Naive thymus-derived CD4-positive, alpha-beta T cell (primary cell): Measurements from ENCODE around the gene UNC5CL. TPM values are rescaled to one million over a fixed set of nuclear protein-coding genes. Genes with fewer than 3 reads are reported as not detected.

Experiments used
- ATAC-seq: fragments of 150-1000 bp; cut with Tn5 transposase; 2 replicates; pipeline ENCODE4 v1.10.0; 2021; ENCODE audit warnings: mild to moderate bottlenecking, moderate library complexity
- CTCF ChIA-PET: fragments of 350-600 bp; sonication (Branson Sonifier 250); formaldehyde crosslinking; loops from one replicate; lab custom pipeline; 2021; ENCODE audit warnings: antibody characterized with exemption; lab: Charles Lee
- POLR2A ChIA-PET: fragments of 350-600 bp; sonication (Branson Sonifier 250); formaldehyde crosslinking; loops from one replicate; lab custom pipeline; 2021; ENCODE audit warnings: antibody characterized with exemption, inconsistent platforms; lab: Charles Lee
- DNase-seq, 9 donors: peaks; one replicate each; pipeline versions ENCODE4 v3.0.0 to v3.0.0-alpha.2; 2020 to 2022; ENCODE audit warnings: mixed read lengths in 1 of 9
- H3K27ac ChIP-seq: one replicate; pipeline ENCODE4 v1.7.0; 2013; ENCODE audit warnings: mild to moderate bottlenecking, low read depth, low read length, moderate library complexity
- H3K27me3 ChIP-seq, 2 donors: one replicate each; pipeline ENCODE4 v1.7.0; 2013; ENCODE audit warnings: low read length in 2 of 2, mild to moderate bottlenecking in 2 of 2, moderate library complexity in 2 of 2; ENCODE audit not compliant: control insufficient read depth in 2 of 2, insufficient read depth in 2 of 2
- H3K36me3 ChIP-seq, 3 experiments: 1 replicate in 2 of 3; 2 replicates in 1 of 3; pipeline ENCODE4 v1.7.0; 2013; ENCODE audit warnings: low read length in 3 of 3, mild to moderate bottlenecking in 3 of 3, moderate library complexity in 1 of 3; ENCODE audit not compliant: insufficient read depth in 3 of 3, control insufficient read depth in 2 of 3
- H3K4me1 ChIP-seq, 2 donors: one replicate each; pipeline ENCODE4 v1.7.0; 2013; ENCODE audit warnings: low read length in 2 of 2, mild to moderate bottlenecking in 2 of 2, moderate library complexity in 1 of 2; ENCODE audit not compliant: control insufficient read depth in 2 of 2, insufficient read depth in 2 of 2
- H3K4me3 ChIP-seq: 2 replicates; pipeline ENCODE4 v1.7.0; 2013; ENCODE audit warnings: mild to moderate bottlenecking, low read length
- H3K9me3 ChIP-seq, 3 experiments: 1 replicate in 2 of 3; 2 replicates in 1 of 3; pipeline ENCODE4 v1.7.0; 2013; ENCODE audit warnings: low read length in 3 of 3; ENCODE audit not compliant: control insufficient read depth in 2 of 3
- H3K27ac Mint-ChIP-seq, 9 donors: one replicate each; pipeline ENCODE4 v1.8.0; 2020 to 2022; ENCODE audit warnings: mixed read lengths in 9 of 9, mild to moderate bottlenecking in 8 of 9, moderate library complexity in 5 of 9, inconsistent platforms in 2 of 9
- H3K27me3 Mint-ChIP-seq, 5 donors: one replicate each; pipeline ENCODE4 v1.8.0; 2021 to 2022; ENCODE audit warnings: mixed read lengths in 5 of 5, mild to moderate bottlenecking in 1 of 5
- H3K36me3 Mint-ChIP-seq, 5 donors: one replicate each; pipeline ENCODE4 v1.8.0; 2020 to 2022; ENCODE audit warnings: mixed read lengths in 5 of 5, mild to moderate bottlenecking in 3 of 5, inconsistent platforms in 1 of 5
- H3K4me1 Mint-ChIP-seq, 7 donors: one replicate each; pipeline ENCODE4 v1.8.0; 2020 to 2022; ENCODE audit warnings: mixed read lengths in 7 of 7, mild to moderate bottlenecking in 3 of 7, inconsistent platforms in 1 of 7
- H3K4me3 Mint-ChIP-seq, 10 donors: one replicate each; pipeline ENCODE4 v1.8.0; 2020 to 2022; ENCODE audit warnings: mild to moderate bottlenecking in 10 of 10, mixed read lengths in 10 of 10, moderate library complexity in 6 of 10, inconsistent platforms in 2 of 10
- H3K9me3 Mint-ChIP-seq, 11 donors: one replicate each; pipeline ENCODE4 v1.8.0; 2020 to 2022; ENCODE audit warnings: mixed read lengths in 11 of 11, mild to moderate bottlenecking in 4 of 11, inconsistent platforms in 1 of 11, moderate library complexity in 1 of 11
- intact Hi-C, 2 donors: fragments of 100-400 bp; cut with micrococcal nuclease; formaldehyde crosslinking; loops; one replicate each; pipeline ENCODE4 v1.15.1; 2023
- polyA plus RNA-seq, 2 donors: library from polyadenylated mRNA; unstranded; fragments of 300-500 nt; fragmentation: Illumina TruSeq; gene quantifications; one replicate each; pipeline ENCODE4 v1.2.3, GENCODE V29; 2021
- total RNA-seq, 6 experiments: library from RNA in 5 of 6; stranded (reverse) in 5 of 6; gene quantifications; 1 replicate in 5 of 6; 2 replicates in 1 of 6; pipeline ENCODE4 v1.2.3 and lab custom pipeline; 2021 to 2026

Gene UNC5CL
- total and polyA plus RNA-seq, 7 experiments from 2014 or later = 0.24 to 7.2 (median 3.5) TPM

- peaks cover 34 to 59% (median 40%) of the 10 kb centered on the region in 5 donors for H3K27me3 Mint-ChIP-seq
Observed at GRCh38 chr6:40999569-40999968, 39.5 kb downstream of the UNC5CL start.

GRCh38 chr6:40998661-40999060 lies 40.4 kb downstream of the UNC5CL start:
- no peak for DNase-seq
- POLR2A ChIA-PET = interaction anchor here (0.7 kb wide), 1 partner anchor 10 kb away, joined by 3 read pairs; no protein-coding TSS in a partner anchor
- Mint-ChIP-seq H3K36me3 (no peaks in the 10 kb centered on the region), H3K4me3 (no peak overlapping the region), H3K9me3 (no peaks in the 10 kb centered on the region), H3K27me3 (peaks cover 32 to 57% (median 39%) of the 10 kb centered on the region in 5 donors), H3K27ac (no peak overlapping the region), H3K4me1 (peaks cover 0 to 2% (median 0%) of the 10 kb centered on the region in 7 donors)
- no peaks in the 10 kb centered on the region for H3K4me1 ChIP-seq
- ATAC-seq = no peak
- intact Hi-C loops = no loop called here
- CTCF ChIA-PET = interaction anchor here (1.0 kb wide), 1 partner anchor 72 kb away, joined by 4 read pairs; no protein-coding TSS in a partner anchor
- H3K27me3 ChIP-seq = no peaks in the 10 kb centered on the region
- H3K36me3 ChIP-seq = no peaks in the 10 kb centered on the region
- no peak overlapping the region for H3K27ac ChIP-seq
- no peak overlapping the region for H3K4me3 ChIP-seq
- H3K9me3 ChIP-seq = no peaks in the 10 kb centered on the region

More at GRCh38 chr6:40999569-40999968, 39.5 kb downstream of the UNC5CL start:
- POLR2A ChIA-PET = no interaction called here
- no peaks in the 10 kb centered on the region for H3K36me3 Mint-ChIP-seq
- Histone ChIP-seq H3K9me3 (no peaks in the 10 kb centered on the region), H3K27me3 (no peaks in the 10 kb centered on the region), H3K27ac (no peak overlapping the region), H3K36me3 (no peaks in the 10 kb centered on the region), H3K4me3 (no peak overlapping the region), H3K4me1 (no peaks in the 10 kb centered on the region)
- ATAC-seq = peak; percentile 72
- H3K9me3 Mint-ChIP-seq = no peaks in the 10 kb centered on the region
- CTCF ChIA-PET = no interaction called here
- intact Hi-C loops = no loop called here
- no peak overlapping the region for H3K27ac Mint-ChIP-seq
- H3K4me1 Mint-ChIP-seq = no peaks in the 10 kb centered on the region
- H3K4me3 Mint-ChIP-seq = no peak overlapping the region
- DNase-seq = no peak

DNA sequence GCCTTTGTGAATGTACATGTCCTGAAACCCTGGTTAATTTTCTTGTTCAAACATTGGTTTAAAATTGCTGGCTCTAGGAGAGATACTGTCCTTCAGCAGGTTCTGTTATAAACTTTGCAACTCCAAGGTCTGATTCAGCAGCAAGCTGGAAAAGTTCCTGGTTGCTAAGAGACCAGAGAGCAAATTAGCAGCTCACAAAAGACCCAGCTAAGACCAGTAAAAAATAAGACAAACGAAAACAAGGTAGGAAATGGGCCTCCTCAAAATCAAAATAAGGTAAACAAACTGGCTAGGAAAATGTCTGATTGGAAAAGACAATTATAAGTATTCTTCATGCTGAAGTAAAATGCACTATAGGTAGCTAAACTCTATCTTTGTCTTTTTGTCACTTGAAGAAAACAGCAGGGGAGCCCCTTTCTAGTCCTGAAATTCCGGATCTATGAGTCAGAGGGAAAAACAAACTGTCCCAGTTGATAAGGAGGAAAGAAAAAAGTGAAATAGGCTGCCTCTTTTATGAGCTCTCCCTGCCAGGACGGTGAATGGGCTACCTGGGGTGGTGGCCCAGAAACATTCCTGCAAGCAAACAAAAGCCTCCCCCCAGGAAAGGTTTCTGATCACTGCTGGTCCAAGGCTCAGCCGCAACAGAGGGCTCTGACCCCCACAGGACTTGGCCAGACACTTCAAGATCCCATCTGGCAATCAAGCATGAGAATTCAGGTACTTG lies 41.6 kb downstream of the UNC5CL start:
- Mint-ChIP-seq H3K4me3 (no peak overlapping the region), H3K4me1 (peaks cover 0 to 2% (median 0%) of the 10 kb centered on the region in 7 donors), H3K27ac (no peak overlapping the region), H3K36me3 (no peaks in the 10 kb centered on the region), H3K27me3 (peaks cover 23 to 54% (median 37%) of the 10 kb centered on the region in 5 donors), H3K9me3 (no peaks in the 10 kb centered on the region)
- no peaks in the 10 kb centered on the region for H3K9me3 ChIP-seq
- no peak for DNase-seq
- H3K36me3 ChIP-seq = no peaks in the 10 kb centered on the region
- intact Hi-C loops = no loop called here
- ATAC-seq = no peak
- ChIA-PET CTCF (interaction anchor here (0.5 kb wide), 1 partner anchor 1131 kb away, joined by 3 read pairs; no protein-coding TSS in a partner anchor), POLR2A (no interaction called here)
- H3K27me3 ChIP-seq = no peaks in the 10 kb centered on the region
- no peaks in the 10 kb centered on the region for H3K4me1 ChIP-seq
- no peak overlapping the region for H3K4me3 ChIP-seq
- H3K27ac ChIP-seq = no peak overlapping the region

DNA sequence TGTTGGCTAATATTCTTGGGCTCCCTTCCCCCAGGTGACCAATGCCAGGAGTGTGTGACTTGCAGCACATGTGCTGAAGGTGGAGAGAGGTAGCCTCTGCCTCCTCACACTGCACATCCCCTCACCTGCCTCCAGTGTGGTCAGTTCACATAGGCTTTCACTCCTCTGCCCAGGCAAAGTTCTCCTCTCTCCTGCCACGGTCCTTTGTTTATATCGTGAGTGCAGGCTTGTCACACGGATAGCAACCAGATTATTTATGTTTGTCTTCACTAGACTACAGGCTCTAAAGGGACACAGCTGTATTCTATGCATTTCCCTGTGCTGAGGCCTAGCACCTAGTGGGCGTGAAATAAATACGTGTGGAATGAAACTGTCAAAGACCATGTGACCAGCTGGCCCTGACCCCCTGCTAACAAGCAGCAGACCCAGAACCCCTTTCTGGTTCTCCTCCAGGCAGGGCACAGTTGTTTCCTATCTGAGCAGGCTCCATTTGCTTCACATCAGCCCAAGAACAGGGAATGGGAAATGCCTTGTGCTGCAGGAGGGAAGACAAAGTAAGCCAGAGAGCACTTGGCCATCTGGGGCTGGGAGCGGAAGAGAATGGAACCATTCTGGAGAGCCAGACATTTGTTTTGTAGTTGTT lies 42.3 kb downstream of the UNC5CL start:
- no peaks in the 10 kb centered on the region for H3K27me3 ChIP-seq
- Mint-ChIP-seq H3K27me3 (peaks cover 17 to 55% (median 37%) of the 10 kb centered on the region in 5 donors), H3K36me3 (no peaks in the 10 kb centered on the region), H3K4me3 (no peak overlapping the region), H3K4me1 (peaks cover 0 to 2% (median 0%) of the 10 kb centered on the region in 7 donors), H3K9me3 (no peaks in the 10 kb centered on the region), H3K27ac (no peak overlapping the region)
- CTCF ChIA-PET = no interaction called here
- POLR2A ChIA-PET = no interaction called here
- H3K4me3 ChIP-seq = no peak overlapping the region
- intact Hi-C loops = no loop called here
- H3K27ac ChIP-seq = no peak overlapping the region
- no peak for ATAC-seq
- no peaks in the 10 kb centered on the region for H3K9me3 ChIP-seq
- H3K4me1 ChIP-seq = no peaks in the 10 kb centered on the region
- H3K36me3 ChIP-seq = no peaks in the 10 kb centered on the region
- DNase-seq = no peak

DNA sequence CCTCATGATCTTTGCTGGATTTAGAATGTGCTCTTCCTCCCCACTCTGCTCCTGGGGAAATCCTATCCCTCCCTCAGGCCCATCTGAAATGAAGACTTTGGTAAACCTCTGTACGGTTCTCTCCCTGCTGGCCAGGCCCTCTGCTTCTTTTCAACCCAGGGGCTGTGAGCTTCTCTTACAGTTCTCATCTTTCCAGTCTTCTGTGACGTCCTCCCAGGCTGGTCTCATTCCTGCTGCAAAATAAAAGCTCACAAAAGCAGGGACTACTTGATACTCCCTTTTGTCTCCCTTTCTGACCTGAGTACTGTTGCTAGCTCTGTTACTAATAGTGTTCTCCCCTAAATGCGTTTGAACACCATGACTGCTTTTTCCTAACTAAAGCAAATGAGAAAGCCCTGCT lies 46.3 kb downstream of the UNC5CL start:
- H3K9me3 ChIP-seq = no peaks in the 10 kb centered on the region
- DNase-seq = no peak
- ChIA-PET CTCF (interaction anchor here (1.2 kb wide), 1 partner anchor 11 kb away, joined by 6 read pairs; no protein-coding TSS in a partner anchor), POLR2A (no interaction called here)
- Mint-ChIP-seq H3K4me1 (peaks cover 0 to 2% (median 0%) of the 10 kb centered on the region in 7 donors), H3K27ac (no peak overlapping the region), H3K27me3 (peaks cover 17 to 49% (median 41%) of the 10 kb centered on the region in 5 donors), H3K4me3 (no peak overlapping the region), H3K36me3 (no peaks in the 10 kb centered on the region), H3K9me3 (no peaks in the 10 kb centered on the region)
- no peaks in the 10 kb centered on the region for H3K36me3 ChIP-seq
- H3K4me3 ChIP-seq = no peak overlapping the region
- H3K4me1 ChIP-seq = no peaks in the 10 kb centered on the region
- intact Hi-C loops = no loop called here
- no peak for ATAC-seq
- no peaks in the 10 kb centered on the region for H3K27me3 ChIP-seq
- H3K27ac ChIP-seq = no peak overlapping the region

DNA sequence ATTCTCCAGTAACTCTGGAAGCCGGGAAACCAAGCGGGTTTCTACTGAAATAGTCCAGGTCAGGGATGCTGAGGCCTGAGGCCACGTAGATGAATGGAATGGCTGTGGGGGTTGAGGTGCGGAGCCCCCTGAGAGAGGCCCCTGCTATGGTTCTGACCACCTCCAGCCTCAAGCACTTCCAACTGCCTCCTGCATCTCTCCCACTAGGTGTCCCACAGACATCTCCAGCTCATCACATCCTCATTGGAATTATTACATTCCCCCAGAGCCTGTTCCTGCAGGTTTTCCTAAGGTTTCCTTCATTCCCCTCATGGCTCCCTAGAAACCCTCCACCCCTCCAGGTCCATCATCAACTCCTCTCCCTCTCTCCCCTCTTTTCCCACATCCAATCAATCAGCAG lies 48.7 kb downstream of the UNC5CL start:
- Histone ChIP-seq H3K4me1 (no peaks in the 10 kb centered on the region), H3K36me3 (no peaks in the 10 kb centered on the region), H3K9me3 (no peaks in the 10 kb centered on the region), H3K4me3 (no peak overlapping the region), H3K27me3 (no peaks in the 10 kb centered on the region), H3K27ac (no peak overlapping the region)
- Mint-ChIP-seq H3K36me3 (no peaks in the 10 kb centered on the region), H3K4me3 (no peak overlapping the region), H3K27ac (no peak overlapping the region), H3K4me1 (peaks cover 0 to 2% (median 0%) of the 10 kb centered on the region in 7 donors), H3K27me3 (peaks cover 5 to 38% (median 34%) of the 10 kb centered on the region in 5 donors), H3K9me3 (no peaks in the 10 kb centered on the region)
- DNase-seq (no peak), ATAC-seq (no peak)
- POLR2A ChIA-PET = no interaction called here
- intact Hi-C loops = no loop called here
- CTCF ChIA-PET = no interaction called here
